H1 (cell line): ENCODE data around the gene FRZB. TPM values are rescaled to one million over a fixed set of nuclear protein-coding genes. Genes with fewer than 3 reads are reported as not detected.

Source experiments
- ASH2L ChIP-seq: fragments of 200-600, 300-600 bp; sonication (generic); IDR thresholded peaks from one replicate; pipeline ENCODE4 v1.7.1; 2017; ENCODE audit warnings: low read length
- BACH1 ChIP-seq: IDR thresholded peaks from 2 replicates; pipeline ENCODE4 v1.6.1; 2012; ENCODE audit warnings: low read length, improper control_type of control experiment
- EZH2 ChIP-seq: fragments of 200-600 bp; sonication (generic); IDR thresholded peaks from 2 replicates; pipeline ENCODE4 v1.7.1; 2012; ENCODE audit warnings: low read depth, mild to moderate bottlenecking, moderate library complexity, low read length, inconsistent platforms; ENCODE audit not compliant: severe bottlenecking
- KDM5A ChIP-seq: fragments of 200-600 bp; IDR thresholded peaks from 2 replicates; pipeline ENCODE4 v1.7.1; 2012; ENCODE audit warnings: mild to moderate bottlenecking, low read length, inconsistent platforms, mixed read lengths
- TCF12 ChIP-seq: IDR thresholded peaks from 2 replicates; pipeline ENCODE4 v1.6.1; 2011; ENCODE audit warnings: low read depth, mild to moderate bottlenecking, low read length
- YY1 ChIP-seq: IDR thresholded peaks from 2 replicates; pipeline ENCODE4 v1.6.1; 2011; ENCODE audit warnings: low read depth, mild to moderate bottlenecking, low read length
- polyA plus RNA-seq, 7 experiments: library from polyadenylated mRNA; depleted of rRNA in 3 of 7; stranded (reverse) in 5 of 7; unstranded in 2 of 7; fragments of >200 nt in 5 of 7; fragments of 200-250 nt in 2 of 7; gene quantifications; 1 replicate in 5 of 7; 2 replicates in 1 of 7; 4 replicates in 1 of 7; pipeline versions ENCODE4 v1.2.1 to v1.2.3, GENCODE V29; 2011 to 2013; ENCODE audit warnings: missing spikeins in 2 of 7, mixed read lengths in 2 of 7
- total RNA-seq: library from RNA; stranded (reverse); fragmentation: NEBNext Ultra II Directional; extraction: Animal tissue kit (Norgen Biotek cat#: 25700); gene quantifications from 2 replicates; pipeline ENCODE4 v1.2.1, GENCODE V29; 2021
- TF ChIP-seq, protein P1 (sequence below): IDR thresholded peaks from 2 replicates; pipeline ENCODE4 v1.6.1; 2011; ENCODE audit warnings: low read length, improper control_type of control experiment

FRZB gene
- total and polyA plus RNA-seq, 2 of the 8 experiments (the other 6 are each of a cell fraction or from before 2014, with no cell fraction given), result 4.4 to 4.6 TPM

DNA sequence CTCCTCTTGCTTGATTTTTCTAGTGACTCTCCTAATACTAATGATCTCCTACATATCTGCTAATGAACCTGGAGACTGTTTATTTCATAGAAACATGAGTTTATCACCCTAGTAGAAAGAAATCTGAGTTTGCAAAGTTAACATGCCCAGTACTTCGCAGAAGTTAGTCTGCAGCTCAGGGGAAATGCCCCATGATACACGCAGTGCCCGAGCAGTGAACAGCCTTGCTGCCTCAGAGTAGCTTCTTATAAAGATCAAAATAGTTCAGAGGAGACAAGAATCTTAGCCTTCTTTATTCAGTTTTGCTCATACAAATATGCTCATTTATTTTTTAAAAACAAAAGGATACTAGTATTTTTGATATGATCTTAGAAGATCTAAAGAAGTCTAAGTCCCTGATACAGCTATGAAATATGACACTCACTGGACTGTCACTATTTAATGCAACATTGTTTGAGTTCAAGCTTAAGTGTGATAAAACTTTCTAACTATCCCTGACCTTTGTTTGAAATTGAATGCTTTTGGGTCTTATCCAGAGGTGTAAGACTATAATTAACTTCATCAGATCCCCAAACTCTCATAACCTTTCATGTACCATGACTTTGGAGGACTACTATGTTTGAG, 20.5 kb downstream of the FRZB start (continued):
- TF ChIP-seq YY1 (no peak), ASH2L (no peak), BACH1 (no peak), EZH2 (no peak), TCF12 (no peak), KDM5A (no peak)
- TF ChIP-seq, protein P1, sequence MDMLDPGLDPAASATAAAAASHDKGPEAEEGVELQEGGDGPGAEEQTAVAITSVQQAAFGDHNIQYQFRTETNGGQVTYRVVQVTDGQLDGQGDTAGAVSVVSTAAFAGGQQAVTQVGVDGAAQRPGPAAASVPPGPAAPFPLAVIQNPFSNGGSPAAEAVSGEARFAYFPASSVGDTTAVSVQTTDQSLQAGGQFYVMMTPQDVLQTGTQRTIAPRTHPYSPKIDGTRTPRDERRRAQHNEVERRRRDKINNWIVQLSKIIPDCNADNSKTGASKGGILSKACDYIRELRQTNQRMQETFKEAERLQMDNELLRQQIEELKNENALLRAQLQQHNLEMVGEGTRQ, result no peak
